Islet precursor cell (in vitro differentiated cells): ENCODE results near the gene BET1L.
A peak's percentile ranks its signal among the peaks of the same experiment; 100 is the strongest.

Experiments
- DNase-seq: peaks from one replicate; pipeline ENCODE4 v3.0.0-alpha.2; 2018

Gene BET1L

DNA sequence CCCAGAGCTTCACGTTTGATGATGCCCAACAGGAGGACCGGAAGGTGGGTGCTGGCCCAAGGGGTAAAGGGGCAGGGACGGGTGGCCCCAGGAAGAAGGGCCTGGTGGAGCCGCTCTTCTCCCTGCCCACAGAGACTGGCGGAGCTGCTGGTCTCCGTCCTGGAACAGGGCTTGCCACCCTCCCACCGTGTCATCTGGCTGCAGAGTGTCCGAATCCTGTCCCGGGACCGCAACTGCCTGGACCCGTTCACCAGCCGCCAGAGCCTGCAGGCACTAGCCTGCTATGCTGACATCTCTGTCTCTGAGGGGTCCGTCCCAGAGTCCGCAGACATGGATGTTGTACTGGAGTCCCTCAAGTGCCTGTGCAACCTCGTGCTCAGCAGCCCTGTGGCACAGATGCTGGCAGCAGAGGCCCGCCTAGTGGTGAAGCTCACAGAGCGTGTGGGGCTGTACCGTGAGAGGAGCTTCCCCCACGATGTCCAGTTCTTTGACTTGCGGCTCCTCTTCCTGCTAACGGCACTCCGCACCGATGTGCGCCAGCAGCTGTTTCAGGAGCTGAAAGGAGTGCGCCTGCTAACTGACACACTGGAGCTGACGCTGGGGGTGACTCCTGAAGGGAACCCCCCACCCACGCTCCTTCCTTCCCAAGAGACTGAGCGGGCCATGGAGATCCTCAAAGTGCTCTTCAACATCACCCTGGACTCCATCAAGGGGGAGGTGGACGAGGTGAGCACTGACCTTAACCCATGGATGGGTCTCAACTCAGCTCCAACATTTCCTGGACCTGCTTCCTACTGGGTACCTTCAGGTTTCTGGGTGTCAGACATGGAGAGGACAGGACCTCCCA is 2.3 kb upstream of the BET1L start:
- DNase-seq = peak; percentile 62

DNA sequence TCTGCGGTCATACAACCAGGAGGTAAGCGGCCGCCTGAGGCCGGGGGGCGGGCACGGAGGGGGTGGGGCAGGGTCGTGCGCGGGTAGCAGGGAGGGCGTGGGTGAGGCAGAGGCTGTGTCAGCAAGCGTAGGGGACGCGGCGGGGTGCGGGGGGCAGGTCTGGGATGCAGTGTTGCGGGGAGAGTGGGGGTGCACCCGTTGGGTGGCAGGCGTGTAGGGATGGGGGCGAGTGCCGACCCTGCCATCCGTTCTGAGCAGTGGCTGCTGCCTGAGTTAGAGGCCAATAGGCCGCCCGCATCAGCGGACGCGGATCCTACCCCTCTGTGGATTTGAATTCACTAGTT is 1.7 kb upstream of the BET1L start:
- no peak for DNase-seq

DNA sequence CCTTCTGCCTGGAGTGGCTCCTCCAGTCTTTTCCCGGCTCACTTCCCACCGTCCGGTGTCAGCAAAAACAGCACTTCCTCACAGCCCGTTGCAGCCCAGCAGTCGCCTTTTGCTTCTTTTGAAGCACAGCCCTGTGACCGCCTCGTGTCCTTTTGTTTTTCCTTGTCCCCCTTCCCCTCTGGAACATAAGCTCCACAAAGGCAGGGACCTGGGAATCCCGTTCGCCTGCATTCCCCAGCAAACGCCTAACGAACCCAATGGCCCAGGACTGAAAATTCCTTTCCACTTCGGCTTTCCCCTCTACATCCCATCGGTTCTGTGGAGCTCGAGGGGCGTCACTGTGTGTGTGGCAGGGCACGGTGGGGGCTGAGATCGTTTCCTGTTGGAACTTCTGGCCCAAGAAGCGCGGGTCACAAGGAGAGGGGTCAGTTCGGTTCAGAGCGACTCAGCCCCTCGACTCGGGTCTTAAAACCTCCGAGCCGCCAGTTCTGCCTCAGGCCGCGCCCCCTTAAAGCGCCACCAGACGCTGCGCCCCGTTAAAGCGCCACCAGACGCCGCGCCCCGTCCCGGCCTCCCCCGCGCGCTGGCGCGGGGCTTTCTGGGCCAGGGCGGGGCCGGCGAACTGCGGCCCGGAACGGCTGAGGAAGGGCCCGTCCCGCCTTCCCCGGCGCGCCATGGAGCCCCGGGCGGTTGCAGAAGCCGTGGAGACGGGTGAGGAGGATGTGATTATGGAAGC is 1.1 kb upstream of the BET1L start:
- DNase-seq = peak; percentile 78

DNA sequence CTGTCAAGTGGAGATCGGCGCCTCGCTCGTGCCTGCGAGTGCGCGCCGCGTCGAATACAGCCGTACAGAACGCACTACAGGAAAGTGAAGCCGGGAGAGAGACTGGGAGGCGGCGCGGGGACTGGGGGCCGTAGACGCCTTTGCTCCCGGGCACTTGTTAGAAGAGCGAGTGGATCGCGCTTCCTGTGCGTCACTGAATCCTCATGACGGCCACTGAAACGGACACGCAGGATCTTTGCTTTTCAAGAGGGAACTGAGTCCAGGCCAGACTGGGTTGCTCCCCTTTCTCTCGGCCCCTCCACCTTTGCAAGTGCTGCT is 623 bp upstream of the BET1L start:
- no peak for DNase-seq

DNA sequence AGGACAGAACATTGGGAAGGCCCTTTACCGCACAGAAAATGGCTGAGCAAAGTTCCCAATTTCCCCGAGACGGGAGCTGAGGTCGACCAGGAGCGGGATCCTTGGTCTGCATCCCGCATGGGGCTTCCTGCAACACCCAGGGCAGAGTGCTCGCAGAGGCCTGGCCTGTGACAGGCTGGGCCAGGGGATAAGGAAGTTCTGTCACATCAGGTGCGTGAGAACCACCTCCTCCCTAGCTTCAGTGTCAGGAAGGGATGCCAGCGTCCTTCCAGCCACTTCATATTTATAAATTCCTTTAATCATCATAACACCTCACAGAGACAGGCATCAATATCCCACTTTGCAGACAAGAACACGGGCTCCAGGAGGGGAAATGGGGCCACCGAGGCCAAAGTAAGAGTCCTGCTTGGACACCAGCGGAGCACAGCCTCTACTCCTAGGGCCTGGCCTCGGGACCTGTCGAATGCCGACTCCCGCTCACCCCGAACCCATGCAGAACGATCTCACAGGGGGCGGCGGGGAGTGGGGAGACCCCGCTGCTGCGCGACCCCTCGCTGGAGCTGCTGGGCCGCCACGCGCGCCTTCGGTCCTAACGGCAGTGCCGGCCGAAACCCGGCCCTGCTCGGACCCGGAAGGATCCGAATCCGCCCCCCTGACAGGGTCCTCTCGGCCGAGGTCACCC is 532 bp downstream of the BET1L start:
- peak; percentile 52 for DNase-seq

DNA sequence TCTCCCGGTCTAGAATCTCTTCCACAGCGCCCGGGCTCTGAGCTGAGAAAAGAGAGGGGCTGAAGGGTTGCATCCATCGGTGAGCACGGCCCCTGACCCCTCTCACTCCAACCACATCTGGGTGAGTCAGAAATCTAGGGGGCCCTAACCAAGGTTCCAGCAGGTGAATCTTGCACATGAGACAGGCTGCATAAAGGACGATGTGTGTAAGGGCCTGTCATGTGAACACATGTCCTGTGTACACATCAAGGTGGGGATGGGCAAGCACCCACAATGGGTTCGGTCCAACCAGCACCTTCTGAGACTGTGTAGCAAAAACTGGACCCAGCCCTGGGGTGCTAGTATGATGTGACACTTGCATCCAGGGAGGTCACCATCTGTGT is 1.2 kb downstream of the BET1L start:
- DNase-seq = no peak

DNA sequence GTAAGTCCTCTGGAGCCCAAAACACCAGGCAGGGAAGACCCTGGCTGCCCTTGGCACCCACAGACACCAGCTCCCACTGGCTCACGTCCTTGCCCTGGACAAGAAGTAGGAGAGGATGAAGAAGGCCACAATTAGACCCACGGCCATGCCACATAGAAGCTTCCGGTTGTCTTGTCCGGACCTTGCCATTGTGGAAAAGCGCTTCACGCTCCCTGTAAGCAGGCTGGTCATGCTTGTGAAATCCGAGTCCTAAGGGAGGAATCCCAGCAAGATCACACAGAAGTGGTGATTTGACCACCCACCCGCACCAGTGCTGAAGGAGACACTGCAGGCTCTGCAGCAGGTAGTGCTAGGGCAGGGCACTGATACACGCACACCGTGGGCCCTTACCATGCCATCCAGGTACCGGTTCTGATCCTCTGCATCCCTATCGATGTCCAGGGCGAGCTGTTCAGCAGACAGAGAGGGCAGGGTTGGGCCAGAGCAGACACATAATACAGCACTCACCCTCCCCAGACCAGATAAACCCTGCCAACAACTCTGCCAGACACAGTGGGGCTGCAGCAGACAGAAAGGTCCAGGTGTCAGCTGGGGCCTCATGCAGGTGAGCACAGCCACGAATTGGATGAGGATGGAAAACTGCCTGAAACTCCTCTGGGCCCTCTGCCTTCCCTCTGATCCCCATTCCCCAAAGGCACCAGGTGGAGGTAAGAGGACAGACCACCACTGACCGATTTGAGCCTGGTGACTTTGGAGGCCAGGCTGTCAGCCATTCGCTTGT is 1.8 kb downstream of the BET1L start:
- DNase-seq = no peak

DNA sequence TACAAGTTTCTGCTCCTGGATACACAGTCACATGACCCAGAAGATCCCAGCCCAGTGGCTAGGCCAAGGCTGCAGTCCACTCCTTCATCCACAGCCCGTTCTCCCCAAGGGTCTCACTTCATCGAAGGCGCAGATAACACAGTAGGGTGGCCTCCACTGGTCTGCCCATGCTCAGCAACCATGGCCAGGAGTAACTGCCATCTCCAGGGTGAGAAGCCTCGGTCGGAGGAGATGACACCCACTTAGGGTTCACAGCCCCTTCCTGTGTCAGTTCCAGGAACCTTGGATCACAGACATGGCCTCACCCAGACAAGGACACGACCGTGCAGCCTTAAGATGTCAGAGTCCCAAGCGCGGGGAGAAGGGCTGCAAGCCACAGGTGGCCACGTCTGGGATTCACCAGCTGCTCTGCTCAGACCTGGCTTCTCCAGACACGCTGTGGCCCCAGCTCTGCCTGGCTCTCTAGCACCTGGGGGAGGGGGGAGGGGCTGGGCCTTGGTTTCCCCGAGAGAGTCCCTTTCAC is 2.6 kb downstream of the BET1L start:
- DNase-seq = peak; percentile 8

DNA sequence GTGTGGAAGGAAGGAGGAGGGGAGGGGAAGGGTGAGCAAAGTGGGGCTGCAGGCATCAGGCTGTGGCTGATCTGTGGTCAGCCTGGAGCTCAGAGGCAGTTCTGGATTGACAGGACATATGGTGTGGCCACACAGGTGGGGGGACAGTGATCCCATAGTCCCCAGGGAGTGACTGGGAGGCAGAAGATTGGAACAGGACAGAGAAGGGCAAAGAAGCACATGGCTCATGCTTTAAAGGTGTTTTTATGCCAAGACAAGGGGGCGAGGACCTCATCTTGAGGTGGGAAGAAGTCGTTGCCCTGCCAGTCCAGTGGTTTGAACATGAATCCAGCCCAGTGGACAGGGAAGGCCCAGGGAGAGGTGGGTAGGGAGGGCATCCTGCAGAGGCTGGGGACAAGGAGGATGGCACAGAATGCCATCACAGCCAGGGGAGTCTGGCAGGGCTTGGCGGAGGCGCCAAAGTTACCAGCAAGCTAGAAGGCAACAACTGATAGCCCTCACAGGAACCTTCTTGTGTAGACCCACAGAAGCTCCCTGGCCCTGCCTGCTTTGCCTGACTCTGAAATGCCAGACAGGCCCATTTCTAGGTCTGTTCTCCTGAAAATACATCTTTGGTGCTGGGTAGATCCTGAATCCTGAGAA is 3.1 kb downstream of the BET1L start:
- DNase-seq = peak; percentile 38

DNA sequence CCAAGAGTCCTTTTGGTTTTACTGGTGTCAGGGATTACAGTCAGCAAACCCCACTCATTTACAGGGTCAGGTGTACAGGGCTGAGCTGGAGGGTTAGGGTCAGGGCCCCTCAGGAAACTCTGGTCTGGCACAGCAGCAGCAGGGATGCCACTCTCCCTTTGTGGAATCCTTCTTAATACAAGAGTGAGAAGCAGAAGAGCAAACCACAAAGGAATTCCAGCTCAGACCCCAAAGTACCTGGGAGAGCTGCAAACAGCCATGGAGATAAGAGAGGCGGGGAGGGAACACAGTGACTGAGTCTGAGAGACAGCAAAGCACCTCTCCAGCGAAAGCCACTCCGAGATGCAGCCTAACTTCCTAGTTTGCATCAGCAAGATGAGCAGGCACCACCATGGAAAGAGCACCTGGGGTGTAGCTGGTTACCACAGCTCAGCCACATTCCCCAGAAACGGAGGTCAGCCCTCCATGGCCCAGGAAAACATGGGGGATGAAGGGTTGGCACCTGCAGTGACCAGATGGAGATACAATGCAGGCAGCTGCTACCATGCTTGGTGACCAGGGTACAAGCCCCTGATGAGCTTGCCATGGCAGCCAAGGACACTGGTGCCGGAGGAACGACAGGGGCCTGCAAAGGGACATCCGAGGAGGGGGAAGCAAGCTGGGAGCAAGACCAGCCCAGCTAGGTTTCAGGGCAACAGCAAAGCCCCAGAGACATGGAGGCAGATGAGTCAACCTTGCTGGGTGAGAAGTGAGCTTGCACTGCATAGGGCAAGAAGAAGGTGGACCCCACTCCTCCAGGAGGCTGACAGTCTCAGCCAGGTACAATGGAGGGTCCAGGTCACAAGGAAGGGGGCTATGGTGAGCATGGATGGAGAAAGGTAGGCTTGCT is 3.9 kb downstream of the BET1L start:
- peak; percentile 22 for DNase-seq

DNA sequence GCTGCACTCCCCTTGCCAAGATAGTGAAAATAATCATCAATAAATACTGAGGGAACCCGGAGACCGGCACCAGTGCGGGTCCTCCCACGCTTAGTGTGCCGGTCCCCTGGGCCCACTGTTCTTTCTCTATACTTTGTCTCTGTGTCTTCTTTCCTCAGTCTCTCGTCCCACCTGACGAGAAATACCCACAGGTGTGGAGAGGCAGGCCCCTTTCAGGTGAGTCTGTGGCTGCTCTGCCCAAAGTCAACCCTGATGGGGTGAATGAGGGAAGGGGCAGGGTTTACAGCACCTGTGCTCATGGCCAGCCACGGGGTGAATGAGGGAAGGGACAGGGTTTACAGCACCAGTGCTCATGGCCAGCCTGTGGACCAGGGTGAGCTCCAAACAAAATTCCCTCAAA is 4.7 kb downstream of the BET1L start:
- no peak for DNase-seq

DNA sequence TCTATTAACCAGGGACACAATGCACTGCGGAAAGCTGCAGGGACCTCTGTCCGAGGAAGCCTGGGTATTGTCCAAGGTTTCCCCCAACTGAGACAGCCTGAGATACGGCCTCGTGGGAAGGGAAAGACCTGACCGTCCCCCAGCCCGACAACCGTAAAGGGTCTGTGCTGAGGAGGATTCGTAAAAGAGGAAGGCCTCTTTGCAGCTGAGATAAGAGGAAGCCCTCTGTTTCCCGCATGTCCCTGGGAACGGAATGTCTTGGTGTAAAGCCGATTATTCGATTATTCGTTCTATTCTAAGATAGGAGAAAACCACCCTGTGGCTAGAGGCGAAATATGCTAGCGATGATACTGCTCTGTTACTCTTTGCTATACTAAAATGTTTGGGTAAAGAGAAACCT is 5.2 kb downstream of the BET1L start:
- DNase-seq = no peak

DNA sequence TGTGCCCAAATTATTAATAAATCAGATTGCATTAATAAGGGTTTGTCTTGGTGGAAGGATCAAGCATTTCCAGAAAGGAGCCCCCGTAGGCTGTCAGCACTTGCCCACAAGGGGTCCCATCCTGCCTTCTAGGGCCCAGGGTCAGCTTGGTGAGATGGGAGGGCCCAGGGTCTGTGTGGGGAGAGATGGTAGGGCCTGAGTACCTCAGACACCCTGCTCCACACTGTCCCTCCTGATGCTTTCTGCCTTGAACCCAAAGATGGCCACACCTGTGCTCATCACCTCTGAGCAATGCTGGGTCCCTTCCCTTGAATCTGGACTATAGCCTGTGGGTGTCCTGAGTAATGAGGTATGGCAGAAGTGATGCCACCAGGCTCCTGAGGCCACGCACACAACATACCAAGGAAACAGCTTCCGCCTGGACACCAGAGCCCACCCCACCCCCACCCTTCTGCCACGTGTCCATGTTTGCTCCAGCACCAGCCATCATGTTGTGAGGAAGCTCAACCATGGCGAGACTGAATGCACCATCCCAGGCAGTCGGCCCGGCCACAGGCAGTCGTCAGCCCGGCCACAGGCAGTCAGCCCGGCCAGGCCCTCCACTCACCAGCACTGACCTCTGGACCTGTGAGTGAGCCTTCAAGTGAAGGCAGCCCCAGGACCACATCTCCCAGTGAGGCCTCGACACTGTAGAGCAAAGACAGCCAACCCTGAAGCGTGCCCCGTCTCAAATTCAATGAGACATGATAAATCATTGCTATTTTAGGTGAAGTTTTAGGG is 6.8 kb downstream of the BET1L start:
- DNase-seq = peak; percentile 38

DNA sequence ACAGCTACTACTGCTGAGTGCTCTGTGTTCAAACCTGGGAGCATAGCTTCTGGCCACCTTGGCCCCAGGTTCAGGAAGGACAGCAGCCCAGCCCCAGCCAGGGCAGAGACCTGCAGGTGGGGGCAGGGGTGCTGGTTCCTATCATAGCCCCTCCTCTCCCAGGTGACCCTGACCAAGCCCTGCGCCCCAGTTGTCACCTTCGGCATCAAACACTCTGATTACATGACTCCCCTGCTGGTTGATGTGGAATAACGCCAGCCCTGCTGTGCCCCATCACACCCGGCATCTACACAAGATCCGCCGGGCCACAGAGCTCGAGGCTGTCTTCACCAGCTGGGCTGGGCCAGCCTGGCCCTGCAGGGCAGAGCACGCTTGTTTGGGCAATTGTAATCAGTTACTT is 7.4 kb downstream of the BET1L start:
- DNase-seq = peak; percentile 43

DNA sequence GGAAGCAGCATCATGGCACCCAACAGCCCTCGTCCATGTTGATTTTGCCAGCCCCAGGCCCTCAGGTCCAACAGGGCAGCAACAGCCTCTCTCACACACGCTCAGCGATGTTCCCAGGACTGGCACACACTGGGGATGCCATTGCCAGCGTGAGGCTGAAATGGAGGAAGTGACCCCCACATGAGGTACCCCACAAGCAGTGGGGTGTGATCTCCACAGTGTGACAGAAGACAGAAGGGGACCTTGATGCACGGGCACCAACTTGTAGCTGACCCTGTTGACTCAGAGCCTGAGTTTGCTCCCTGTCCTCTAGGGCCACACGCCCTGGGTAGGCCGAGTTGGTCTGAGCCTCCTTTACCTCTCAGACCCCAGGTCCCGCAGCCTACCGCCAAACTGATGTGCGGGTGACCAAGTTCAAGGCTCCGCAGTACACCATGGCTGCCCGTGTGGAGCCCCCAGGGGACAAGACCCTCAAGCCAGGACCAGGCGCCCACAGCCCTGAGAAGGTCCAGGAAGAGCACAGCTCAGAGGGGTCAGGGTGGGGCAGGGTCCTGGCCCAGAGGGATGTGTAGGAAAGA is 8.1 kb downstream of the BET1L start:
- DNase-seq = peak; percentile 50

DNA sequence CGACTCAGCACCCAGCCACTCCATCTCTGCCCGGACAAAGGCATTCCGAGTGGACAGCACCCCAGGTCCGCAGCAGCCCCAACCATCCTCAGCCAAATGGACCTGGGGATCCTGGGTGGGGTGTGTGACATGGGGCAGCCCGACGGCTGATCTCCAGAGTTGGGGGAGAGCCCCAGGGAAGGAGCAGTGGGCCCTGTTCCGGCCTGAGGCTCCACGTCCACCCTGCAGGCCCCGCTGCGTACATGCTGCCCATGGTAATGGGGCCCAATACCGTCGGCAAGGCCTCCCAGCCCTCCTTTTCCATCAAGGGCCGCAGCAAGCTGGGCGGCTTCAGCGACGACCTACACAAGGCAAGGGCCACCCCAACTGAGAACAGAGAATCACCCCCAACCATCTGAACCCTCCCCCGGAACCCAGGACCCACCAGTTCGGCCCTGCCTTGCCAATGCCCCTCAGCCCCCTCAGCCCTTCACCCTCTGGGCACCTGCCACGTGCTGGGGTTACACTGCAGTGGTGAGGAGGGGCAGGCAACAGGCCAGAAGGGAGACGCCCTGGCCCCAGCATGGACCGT is 8.9 kb downstream of the BET1L start:
- peak; percentile 50 for DNase-seq

DNA sequence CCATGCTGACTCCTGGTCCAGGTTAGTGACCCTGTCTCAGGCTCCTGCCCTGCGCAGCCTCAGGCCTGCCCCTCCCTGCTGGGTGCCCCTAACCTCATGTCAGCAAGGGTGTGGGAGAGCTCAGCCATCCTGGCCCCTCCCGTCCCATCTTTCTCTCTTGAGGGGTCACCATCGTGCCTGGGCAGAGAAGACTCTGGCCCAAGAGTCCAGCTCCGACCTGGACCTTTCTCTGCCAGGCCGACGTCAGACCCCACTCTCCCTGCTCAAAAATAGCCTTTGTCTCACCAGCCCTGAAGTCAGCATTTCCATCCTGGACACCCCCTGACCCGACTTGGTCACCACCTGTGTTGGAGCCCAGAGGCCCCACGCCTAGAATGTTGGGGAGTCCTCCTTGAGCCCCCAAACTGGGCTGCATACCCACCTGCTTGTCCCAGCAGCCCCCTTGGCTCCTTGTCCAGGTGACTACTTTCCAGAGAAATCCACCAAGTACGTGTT is 9.4 kb downstream of the BET1L start:
- peak; percentile 29 for DNase-seq

DNA sequence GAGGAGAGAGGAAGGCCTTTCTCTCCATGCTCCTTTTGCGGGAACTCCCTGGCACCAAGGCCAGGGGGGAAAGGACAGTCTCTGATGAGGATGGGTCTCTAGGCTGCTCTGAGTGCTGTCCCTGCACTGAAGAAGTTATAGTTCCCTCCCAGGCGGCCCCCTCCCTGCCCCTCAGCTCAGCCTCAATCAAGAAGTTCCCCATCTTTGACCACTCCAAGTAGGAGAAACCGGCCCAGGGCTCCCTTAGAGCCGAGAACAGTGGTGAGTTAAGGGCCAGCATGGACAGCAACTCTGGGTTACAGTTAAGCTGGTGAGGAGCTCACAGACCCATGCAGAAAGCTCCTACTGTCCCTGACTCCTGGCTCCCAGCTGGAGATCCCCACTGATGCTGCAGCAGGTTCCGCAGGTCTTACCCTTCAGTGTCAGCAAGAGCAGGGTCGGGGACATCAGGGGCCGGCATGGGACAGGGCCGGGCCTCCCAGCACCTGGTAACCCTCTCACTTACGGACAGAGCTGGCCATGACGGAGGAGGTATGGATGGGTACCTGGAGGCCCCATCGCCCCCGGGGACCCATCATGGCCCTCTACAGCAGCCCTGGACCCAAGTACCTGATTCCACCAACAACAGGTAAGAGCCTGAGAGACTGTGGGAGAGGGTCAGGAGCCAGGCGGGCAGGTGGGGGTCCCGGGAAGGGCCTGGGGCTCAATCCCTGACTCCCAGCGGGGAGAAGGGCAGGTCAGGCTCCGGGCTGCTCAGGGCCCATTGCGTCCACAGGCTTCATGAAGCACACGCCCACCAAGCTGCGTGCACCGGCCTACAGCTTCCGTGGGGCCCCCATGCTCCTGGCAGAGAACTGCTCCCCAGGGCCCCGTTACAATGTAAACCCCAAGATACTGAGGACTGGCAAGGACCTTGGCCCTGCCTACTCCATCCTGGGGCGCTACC is 10.1 kb downstream of the BET1L start:
- peak; percentile 42 for DNase-seq
